Measurements from ENCODE around the gene MPO. TPM values are rescaled to one million over a fixed set of nuclear protein-coding genes. Genes with fewer than 3 reads are reported as not detected.

MPO gene
- total and polyA plus RNA-seq, 2 of the 8 experiments (the other 6 are each of a cell fraction or from before 2014, with no cell fraction given) = 0.06 to 0.74 TPM

DNA sequence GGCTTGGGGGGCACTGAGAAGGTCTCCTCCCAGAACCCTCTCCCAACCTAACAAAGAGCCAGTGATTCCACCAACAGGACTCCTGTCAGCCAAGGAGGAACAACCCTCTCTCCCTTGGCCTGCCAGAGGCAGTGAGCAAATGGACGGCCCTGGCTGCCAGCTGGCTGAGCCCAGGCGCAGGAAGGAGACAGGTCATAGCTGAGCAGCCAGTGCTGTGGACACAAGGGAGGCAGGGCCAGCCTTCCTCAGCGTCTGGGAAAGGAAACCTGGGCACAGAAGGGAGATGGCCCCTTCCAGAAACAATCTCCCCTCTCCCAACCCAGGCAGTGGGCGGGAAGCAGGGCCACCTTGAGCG lies 2.1 kb downstream of the MPO start:
- no peak overlapping the region for H4K8ac ChIP-seq (ENCODE audit: extremely low read depth, insufficient read depth, low read length)
- H3K4me1 ChIP-seq (replicated peaks in 1 of 4; ENCODE audit: control insufficient read depth in 3 of 4, insufficient read depth in 4 of 4, low read length in 3 of 4) = peaks cover 0 to 3% (median 0%) of the 10 kb centered on the region in 4 experiments; a peak in 1 of 7 replicates
- no peak overlapping the region for H3K56ac ChIP-seq (replicated peaks; ENCODE audit: insufficient read length, low read depth, low read length)
- WGBS, 2 experiments (ENCODE audit: extremely low coverage in 1 of 2, insufficient coverage in 1 of 2, insufficient read length in 1 of 2, insufficient replicate concordance in 2 of 2, low coverage in 1 of 2, low lambda C conversion rate in 2 of 2, missing lambda C conversion rate in 1 of 2) = 76% methylated on average over 4 of the region's 5 CpGs; no CpG with 5 or more reads in 1 of the 2 experiments
- H3K4me2 ChIP-seq (ENCODE audit: insufficient read depth in 1 of 2, low read depth in 2 of 2, low read length in 2 of 2) = no peak overlapping the region
- H3K23me2 ChIP-seq (ENCODE audit: low read depth, low read length) = no peaks in the 10 kb centered on the region
- no peaks in the 10 kb centered on the region for H3K9me3 ChIP-seq (ENCODE audit: insufficient read depth in 2 of 2, low read depth in 1 of 2, low read length in 1 of 2)
- no peak overlapping the region for H3K18ac ChIP-seq (ENCODE audit: extremely low read depth, low read length)
- FAIRE-seq (no peak), DNase-seq (ENCODE audit: low read depth in 1 of 2, low spot score in 2 of 2) (no peak)
- H3K23ac ChIP-seq (ENCODE audit: insufficient read length) = no peak overlapping the region
- H3K27me3 ChIP-seq (replicated peaks in 1 of 4; ENCODE audit: control insufficient read depth in 3 of 4, extremely low read depth in 1 of 4, insufficient read depth in 3 of 4, low read length in 3 of 4) = peaks cover 0 to 8% (median 0%) of the 10 kb centered on the region in 4 experiments; a peak in 3 of 7 replicates
- peak overlapping the region; percentile 95; the same call in 1 of the 2 replicates for H2BK15ac ChIP-seq (ENCODE audit: low read length)
- ChIA-PET CTCF (ENCODE audit: partially characterized antibody) (interaction anchor here (1.2 to 7.9 kb wide), 5 partner anchors 24 to 169 kb away, joined by 3 to 75 read pairs (median 7); partner anchors contain the start of gene RNF43), POLR2A (ENCODE audit: partially characterized antibody) (no interaction called here)
- H2BK20ac ChIP-seq (ENCODE audit: low read length) = no peak overlapping the region
- H4K20me1 ChIP-seq (replicated peaks in 1 of 2; ENCODE audit: control insufficient read depth in 1 of 2, insufficient read depth in 2 of 2, low read length in 2 of 2) = no peaks in the 10 kb centered on the region
- H3K4ac ChIP-seq (replicated peaks; ENCODE audit: insufficient read length, low read depth, low read length) = no peak overlapping the region
- no peak overlapping the region for H3K4me3 ChIP-seq (ENCODE audit: extremely low read depth in 1 of 4, insufficient read depth in 2 of 4, low read depth in 3 of 4, low read length in 4 of 4)
- 0 out of 2 replicates have a peak overlapping the region, but pooled peaks have one; percentile 7 for H2AFZ ChIP-seq (ENCODE audit: low read length)
- no peak overlapping the region for H3K14ac ChIP-seq (ENCODE audit: insufficient read length)
- no peaks in the 10 kb centered on the region for H3K79me2 ChIP-seq (ENCODE audit: control insufficient read depth in 1 of 2, insufficient read depth in 2 of 2, low read length in 2 of 2)
- H4K91ac ChIP-seq (replicated peaks; ENCODE audit: insufficient read length, low read length) = peak overlapping the region; percentile 61
- no peak overlapping the region for H3K27ac ChIP-seq (ENCODE audit: low read depth, low read length)
- H2AK5ac ChIP-seq (ENCODE audit: low read depth, low read length) = no peak overlapping the region
- H2BK5ac ChIP-seq (ENCODE audit: low read depth, low read length) = 0 out of 2 replicates have a peak overlapping the region, but pooled peaks have one; percentile 21
- no peak overlapping the region for H4K5ac ChIP-seq (ENCODE audit: insufficient read length, low read depth, low read length)
- H3K36me3 ChIP-seq (ENCODE audit: control insufficient read depth in 2 of 4, insufficient read depth in 4 of 4, low read length in 3 of 4) = no peaks in the 10 kb centered on the region
- TF ChIP-seq KDM5A (IDR thresholded peaks at IDR 0.05; ENCODE audit: low read length) (no peak), BRCA1 (IDR thresholded peaks at IDR 0.05; ENCODE audit: low read depth, low read length) (no peak), CREB1 (IDR thresholded peaks at IDR 0.05) (no peak), ASH2L (IDR thresholded peaks at IDR 0.05; ENCODE audit: low read length) (no peak), ATF2 (IDR thresholded peaks at IDR 0.05; ENCODE audit: low read length) (no peak), SP1 (IDR thresholded peaks at IDR 0.05; ENCODE audit: low read depth, low read length) (no peak), JUND (IDR thresholded peaks at IDR 0.05; ENCODE audit: low read length) (no peak)
- H2BK12ac ChIP-seq (ENCODE audit: low read depth, low read length) = no peak overlapping the region
- H3K9ac ChIP-seq (replicated peaks in 1 of 4; ENCODE audit: extremely low read depth in 1 of 4, low read depth in 3 of 4, low read length in 3 of 4) = no peak overlapping the region
- no peaks in the 10 kb centered on the region for H3K79me1 ChIP-seq (ENCODE audit: low read depth, low read length)
- H2BK120ac ChIP-seq (replicated peaks; ENCODE audit: low read depth, low read length) = no peak overlapping the region
